GM19239 (cell line): ENCODE measurements around the gene LUC7L2.
"Not testable (repeated sequence)": the region's sequence is repeated elsewhere in the genome, so short reads cannot be mapped to it uniquely, and the experiment has no call there.

Experiments
- DNase-seq: peaks from one replicate; pipeline ENCODE4 v3.0.0; 2011; ENCODE audit warnings: low spot score; ENCODE audit not compliant: insufficient read length
- FAIRE-seq: peaks from 2 replicates; lab custom pipeline; 2011; peaks lifted over from hg19 to GRCh38; lab: Jason Lieb, UNC

LUC7L2 gene, protein sequence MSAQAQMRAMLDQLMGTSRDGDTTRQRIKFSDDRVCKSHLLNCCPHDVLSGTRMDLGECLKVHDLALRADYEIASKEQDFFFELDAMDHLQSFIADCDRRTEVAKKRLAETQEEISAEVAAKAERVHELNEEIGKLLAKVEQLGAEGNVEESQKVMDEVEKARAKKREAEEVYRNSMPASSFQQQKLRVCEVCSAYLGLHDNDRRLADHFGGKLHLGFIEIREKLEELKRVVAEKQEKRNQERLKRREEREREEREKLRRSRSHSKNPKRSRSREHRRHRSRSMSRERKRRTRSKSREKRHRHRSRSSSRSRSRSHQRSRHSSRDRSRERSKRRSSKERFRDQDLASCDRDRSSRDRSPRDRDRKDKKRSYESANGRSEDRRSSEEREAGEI

DNA sequence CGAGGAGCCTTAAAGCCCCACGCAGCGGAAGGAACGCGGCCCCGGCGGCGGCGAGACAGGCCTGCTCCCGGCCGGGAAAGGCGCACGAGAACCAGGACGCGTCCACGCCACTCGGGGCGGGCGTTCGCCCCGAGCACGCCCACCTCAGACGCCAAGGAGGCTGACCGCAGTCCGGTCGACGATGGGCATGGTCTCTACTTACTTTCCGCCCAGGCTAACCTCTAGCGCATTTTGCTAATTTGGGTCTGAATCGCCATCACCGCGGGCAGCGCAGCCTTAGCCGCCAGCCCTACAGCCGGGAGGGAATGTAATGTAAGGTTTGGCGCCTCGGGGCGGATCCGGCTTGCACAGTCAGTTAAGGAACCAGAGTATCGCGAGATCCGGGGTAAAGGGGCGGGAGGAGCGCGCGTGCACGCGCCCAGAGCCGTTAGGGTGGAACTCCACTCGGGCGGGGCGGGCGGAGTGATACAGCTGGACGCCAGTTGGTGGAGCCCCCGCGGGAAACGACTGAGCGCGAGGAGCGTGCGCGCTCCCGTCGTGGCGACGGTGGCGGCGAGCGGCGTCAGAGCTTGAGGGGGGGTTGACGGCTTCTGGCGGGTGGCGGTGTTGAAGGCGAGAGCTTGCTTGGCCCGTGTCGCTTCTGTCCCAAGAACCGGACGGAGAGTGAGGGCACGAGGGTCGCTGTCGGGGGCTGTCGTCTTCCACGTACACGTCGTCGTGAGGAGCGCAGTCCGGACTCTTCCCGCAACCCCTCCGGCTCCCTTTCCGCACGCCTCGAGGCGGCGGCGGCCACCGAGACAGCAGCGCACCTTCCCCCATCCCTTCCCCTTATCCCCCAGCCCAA is at the start of gene LUC7L2:
TSS of gene LUC7L2 (plus strand) at position 529 of the 844 bp plus-strand sequence. CDS start 368 bp downstream, outside the sequence.
- peak; percentile 94 for FAIRE-seq

DNA sequence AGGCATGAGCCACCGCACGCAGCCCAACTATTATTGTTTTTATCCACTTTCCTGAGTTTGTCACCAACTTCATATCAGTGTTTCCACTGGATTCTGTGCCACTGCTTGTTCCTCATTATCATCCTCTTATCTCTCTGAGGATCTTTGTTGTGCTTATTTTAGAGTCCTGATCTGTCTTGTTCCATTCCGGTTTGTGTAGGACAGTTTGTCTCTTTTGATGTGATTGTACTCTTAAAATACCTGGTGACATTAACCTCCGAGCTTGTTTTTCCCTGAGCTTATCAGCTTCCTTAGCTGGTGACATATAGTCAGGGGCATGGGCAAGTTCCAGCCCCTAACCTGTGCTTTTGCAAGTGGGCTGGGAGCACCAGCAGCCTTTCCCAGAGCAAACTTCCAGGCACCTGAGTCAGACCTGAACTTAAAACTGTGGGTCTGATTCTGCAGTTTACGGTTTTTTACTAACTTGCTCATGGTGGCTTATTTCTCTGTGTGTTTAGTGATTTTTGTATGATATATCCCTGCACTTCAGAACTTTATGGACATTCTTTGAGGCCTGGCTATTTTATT is 41.7 kb upstream of the LUC7L2 start:
- FAIRE-seq (no peak), DNase-seq (no peak)

More for the DNA sequence above, at the start of gene LUC7L2:
- peak; percentile 64 for DNase-seq

DNA sequence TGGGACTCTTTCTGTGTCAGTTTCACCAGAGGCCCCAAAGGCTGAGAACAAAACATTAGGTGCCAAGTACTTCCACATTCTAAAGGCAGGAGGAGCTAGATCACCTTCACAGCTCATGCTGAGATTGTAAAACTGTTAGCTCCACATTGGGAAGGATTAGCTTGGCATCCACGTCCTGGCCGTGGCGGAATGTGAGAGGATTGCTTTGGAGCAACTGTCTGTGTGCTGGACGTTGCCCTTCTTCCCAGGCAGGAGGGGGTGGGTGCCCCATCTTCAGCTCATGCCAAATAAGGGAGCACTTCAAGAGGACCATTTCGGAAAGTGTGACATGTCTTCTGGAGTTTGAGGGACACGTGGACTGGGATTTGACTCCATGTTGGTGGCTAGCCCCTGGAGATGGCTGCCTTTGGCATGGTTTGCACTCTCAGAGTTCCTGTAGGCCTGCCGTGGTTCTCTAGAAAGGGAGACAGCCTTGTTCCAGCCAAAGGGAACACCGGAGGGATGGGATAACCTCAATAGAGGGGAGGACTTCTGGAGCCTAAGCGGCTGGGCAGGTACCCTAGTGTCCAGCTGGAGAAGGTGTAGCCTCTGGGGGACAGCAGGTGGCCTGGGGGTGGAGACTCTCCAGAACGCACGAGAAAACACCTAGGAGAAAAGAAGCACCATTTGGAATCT is 38.5 kb upstream of the LUC7L2 start:
- FAIRE-seq: no peak
- DNase-seq: no peak

DNA sequence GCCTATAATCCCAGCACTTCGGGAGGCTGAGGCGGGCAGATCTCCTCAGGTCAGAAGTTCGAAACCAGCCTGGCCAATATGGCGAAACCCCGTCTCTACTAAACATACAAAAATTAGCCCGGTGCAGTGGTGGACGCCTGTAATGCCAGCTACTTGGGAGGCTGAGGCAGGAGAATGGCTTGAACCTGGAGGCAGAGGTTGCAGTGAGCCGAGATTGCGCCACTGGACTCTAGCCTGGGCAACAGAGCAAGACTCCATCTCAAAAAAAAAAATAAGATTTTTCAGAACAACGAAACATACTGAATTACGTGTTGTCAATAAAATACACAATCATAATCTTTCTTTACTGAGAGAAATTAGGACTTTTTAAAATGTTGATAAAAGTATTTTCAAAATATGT is 35.0 kb upstream of the LUC7L2 start:
- FAIRE-seq, DNase-seq: not testable (repeated sequence)

DNA sequence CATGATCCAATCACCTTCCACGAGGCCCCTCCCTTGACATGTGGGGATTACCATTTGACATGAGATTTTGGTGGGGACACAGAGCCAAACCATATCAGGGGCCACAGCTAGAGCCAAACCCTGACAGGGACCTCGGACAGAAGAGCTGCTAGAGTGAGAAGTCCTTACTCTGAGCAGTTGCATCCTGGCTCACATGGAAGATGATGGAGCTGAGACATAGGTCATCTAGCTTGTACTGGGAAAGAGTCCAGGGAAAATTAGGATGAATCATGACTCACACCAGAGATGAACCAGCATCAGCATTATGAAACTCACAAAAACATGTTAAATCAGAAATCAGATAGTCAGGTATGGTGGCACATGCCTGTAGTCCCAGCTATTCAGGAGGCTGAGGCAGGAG is 31.3 kb upstream of the LUC7L2 start:
- no peak for DNase-seq
- FAIRE-seq: no peak

DNA sequence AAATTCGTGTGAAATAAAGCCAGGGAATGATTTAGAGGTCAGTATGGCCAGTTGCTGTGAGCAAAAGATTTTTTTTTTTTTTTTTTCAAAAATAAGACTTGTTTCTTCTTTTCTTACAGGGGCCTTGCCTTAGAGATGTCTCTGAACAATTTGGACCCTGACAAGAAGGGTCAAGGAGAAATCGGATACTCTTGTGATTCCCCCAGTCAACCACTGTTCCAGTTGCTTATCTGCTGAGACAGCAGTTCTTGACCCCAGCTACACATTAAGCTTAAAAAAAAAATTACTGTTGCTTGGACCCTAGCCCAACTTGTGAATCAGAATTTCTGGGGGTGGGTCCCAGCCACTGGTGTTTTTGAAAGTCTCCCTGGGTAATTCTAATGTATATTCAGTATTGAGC is 30.6 kb upstream of the LUC7L2 start:
- no peak for DNase-seq
- no peak for FAIRE-seq

DNA sequence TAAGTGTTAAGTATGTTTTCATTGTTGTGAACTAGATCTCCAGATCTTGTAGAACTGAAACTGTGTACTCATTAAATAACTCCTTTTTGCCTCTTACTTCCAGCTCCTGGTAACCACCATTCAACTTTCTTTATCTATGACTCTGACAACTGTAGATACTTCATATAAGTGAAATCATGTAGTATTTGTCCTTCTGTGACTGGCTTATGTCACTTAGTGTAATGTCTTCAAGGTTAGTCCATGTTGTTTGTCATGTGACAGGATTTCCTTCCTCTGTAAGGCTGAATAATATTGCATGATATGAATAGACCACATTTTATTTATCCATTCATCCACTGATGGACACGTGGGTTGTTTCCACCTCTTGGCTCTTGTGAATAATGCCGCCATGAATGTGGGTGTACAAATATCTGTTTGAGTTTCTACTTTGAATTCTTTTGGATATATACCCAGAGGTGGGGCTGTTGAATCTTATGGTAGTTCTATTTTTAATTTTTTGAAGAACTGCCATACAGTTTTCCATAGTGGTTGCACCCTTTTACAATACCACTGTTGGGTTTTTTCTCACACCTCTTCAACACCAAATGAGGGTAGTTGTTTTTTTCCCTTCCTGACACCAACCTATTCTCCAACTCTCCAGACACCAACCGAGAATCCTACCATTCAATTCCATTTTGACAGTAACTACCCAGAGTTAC is 29.2 kb upstream of the LUC7L2 start:
- FAIRE-seq (no peak), DNase-seq (no peak)

DNA sequence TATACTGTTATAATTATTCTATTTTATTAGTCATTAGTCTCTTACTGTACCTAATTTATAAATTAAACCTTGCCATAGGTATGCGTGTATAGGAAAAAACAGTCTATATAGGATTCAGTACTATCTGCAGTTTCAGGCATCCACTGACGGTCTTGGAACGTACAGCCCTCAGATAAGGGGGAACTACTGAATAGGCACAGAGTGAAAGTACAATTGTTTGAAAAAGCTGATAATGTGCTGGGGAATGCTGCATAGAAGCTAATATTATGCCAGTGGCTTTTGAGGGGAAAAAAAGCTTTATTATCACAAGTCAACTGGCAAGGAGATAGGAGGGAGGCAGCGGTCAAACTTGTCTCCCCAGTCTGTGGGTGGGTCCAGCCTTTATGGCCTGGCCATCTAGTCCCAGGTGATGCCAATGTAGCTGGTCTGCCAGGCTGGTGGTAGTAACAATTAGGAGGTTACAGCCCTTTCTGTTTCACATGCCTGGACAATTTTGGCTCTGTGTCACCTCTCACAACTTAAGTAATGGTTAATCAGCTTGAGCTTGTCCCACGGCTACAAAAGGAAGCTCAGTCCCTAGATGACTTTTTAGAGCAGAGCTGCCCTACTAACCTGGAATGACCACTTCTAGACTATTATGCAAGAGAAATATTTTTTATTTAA is 26.9 kb upstream of the LUC7L2 start:
- FAIRE-seq (no peak), DNase-seq (no peak)

DNA sequence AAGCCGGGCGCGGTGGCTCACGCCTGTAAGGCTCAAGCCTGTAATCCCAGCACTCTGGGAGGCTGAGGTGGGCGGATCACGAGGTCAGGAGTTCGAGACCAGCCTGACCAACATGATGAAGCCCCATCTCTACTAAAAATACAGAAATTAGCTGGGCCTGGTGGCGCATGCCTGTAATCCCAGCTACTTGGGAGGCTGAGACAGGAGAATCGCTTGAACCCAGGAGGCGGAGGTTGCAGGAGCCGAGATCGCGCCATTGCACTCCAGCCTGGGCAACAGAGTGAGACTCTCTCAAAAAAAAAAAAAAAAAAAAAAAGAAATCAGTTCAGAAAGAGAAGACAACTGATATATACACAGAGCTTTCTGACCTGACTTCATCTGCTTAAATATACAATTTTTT is 26.3 kb upstream of the LUC7L2 start:
- not testable (repeated sequence) for DNase-seq, FAIRE-seq

DNA sequence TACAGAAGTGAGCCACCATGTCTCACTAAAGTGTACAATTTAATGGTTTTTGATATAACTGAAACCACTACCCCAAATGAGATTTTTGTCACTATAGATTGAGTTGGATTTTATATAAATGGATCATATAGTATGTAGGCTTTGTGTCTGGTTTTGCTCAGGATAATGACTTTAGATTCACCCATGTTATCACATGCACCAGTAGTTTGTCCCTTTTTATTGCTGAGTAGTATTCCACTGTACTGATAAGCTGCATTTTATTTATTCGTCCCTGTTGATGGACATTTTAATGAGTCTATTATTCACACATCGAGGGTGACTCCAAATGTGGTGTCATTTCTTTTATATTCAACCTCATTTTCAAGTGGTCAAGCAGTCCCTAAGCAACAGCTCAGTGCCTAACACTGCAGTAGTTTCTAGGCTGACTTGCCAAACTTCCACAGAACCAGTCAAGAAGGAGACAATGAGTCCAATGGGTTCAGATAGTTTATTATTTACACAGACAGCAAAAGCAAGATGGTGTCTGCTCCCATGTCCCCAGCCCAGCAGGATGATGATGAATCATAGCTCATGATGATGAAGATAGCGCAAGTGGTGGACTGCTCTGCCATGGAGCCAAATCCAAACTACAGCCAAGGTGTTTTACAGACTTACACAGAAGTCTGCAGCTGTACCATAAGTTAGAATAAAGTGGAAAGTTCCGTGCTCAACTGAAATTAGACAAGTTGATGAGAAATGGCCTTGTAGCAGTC is 25.1 kb upstream of the LUC7L2 start:
- DNase-seq: no peak
- no peak for FAIRE-seq

DNA sequence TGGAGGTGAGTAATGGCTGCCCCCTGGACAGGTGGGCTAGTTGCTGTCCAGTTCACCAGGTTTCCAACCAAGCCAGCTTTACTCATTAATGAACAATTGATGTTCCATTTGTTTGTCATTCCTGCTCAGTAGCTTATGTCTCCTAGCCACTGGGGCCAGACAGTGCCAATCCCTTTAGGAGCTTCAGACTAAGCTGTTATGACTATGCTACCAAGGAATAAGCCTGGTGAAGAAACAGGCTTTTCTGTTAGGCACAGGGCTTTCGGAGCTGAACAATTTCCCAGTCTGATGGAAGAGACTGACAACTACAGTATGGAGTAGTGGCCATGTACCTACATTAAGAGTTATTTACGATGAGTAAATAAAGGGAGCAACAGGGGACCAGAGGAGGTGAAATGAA is 20.7 kb upstream of the LUC7L2 start:
- DNase-seq: no peak
- no peak for FAIRE-seq

DNA sequence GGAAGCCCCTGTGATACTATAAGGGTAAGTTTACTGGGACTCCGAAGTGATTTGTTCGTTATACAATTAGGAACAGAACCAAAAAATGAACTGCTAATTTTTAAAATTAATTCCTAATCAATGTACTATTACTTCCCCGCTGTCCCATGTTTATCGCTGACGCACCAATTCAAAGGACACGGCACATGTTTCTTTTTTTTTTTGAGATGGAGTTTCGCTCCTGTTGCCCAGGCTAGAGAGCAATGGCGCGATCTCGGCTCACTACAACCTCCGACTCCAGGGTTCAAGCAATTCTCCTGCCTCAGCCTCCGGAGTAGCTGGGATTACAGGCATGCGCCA is 20.0 kb upstream of the LUC7L2 start:
- no peak for FAIRE-seq
- DNase-seq: no peak

DNA sequence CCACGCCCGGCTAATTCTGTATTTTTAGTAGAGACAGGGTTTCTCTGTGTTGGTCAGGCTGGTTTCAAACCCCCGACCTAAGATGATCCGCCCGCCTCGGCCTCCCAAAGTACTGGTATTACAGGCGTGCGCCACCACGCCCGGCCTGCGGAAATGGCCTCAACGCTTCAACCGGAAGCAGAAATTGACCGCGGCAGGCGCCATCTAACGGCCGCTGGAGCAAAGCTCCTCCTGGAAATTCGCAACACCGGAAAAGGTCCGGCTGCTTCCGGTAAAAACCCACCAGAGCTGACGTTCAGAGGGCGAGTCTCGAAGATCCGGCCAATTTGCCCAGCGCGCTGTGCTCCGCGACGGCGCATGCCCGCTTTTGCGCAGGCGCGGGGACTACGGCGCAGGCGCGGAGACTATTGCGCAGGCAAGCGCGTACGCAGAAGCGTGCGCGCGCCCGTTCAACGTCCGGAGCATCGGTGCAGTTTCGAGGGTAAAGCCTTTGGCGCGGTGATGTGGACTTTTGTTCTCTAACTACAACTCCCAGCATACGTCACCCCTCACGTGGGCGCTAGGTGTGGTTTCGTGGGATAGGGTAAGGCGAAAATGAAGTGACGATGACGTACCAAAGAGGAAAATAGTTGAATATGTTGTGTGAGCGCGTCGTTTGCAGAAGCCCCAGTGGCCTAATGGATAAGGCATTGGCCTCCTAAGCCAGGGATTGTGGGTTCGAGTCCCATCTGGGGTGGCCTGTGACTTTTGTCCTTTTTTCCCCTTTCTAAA is 19.5 kb upstream of the LUC7L2 start:
- DNase-seq (peak; percentile 80), FAIRE-seq (peak; percentile 100)

DNA sequence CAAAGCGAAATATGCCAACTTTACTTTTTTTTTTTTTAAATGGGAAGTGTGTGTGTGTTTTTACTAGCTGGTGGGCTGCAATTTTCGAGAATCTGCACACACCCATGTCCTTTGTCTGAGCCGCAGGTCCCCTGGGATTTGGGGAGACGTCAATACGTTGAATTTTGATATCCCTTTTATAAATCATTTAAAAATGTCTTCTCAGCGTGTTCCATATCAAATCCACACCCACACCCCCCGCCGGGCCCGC is 19.0 kb upstream of the LUC7L2 start:
- no peak for FAIRE-seq
- DNase-seq: no peak

DNA sequence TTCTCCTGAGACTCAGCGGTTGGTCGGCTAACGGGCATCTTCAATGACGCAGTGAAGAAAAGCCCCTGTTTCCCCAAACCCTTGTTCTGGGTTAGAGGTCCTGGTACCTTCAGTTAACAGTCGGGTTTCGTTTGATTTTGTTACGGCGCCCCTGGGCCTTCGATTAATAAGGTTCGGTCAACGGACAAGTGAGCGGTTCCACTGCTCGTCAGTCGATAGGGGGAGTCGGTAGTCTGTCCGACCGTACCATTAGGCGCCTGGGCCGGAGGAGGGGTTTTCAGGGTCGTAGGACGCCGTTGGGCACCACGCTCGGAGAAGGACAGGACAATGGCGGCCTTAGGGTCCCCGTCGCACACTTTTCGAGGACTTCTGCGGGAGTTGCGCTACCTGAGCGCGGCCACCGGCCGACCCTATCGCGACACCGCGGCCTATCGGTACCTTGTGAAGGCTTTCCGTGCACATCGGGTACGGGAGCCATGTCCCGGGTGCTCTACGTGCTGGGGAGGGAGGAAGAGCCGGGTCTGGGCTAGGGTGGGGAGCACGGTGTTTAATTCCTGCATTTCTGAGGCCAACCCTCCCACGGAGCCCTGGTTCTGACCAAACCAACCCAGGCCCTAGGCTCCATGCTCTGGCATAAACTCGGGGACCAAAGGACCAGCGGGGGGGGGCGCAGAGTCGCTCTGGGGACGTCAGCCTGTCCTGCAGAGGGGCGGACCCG is 18.5 kb upstream of the LUC7L2 start, which contains the start of gene FMC1:
TSS of gene FMC1 (plus strand) at position 280 of the 718 bp plus-strand sequence. CDS start at position 328, 48 bp downstream.
- no peak for FAIRE-seq
- peak; percentile 43 for DNase-seq

DNA sequence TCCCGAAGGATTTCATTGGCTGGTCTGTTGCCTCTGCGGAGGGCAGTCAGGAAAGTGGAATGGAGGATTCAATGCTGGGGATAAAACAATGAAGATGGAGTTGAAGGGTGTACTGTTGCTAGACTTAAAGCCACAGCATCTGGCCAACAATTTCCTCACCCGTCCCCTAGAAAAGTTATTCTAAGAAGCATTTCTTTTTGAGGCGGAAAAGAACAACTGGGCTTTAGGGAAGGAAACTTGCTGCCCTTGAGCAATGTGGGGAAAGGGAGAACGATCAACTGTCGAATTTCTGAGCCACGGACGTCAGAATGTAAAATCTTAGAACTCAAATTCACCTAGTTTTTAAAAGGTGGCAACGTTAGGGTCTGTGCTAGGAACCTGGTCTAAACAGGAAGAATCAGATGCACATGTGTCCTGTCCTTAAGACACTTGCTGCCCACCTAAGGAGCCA is 17.9 kb upstream of the LUC7L2 start:
- DNase-seq: no peak
- FAIRE-seq: peak; percentile 87

DNA sequence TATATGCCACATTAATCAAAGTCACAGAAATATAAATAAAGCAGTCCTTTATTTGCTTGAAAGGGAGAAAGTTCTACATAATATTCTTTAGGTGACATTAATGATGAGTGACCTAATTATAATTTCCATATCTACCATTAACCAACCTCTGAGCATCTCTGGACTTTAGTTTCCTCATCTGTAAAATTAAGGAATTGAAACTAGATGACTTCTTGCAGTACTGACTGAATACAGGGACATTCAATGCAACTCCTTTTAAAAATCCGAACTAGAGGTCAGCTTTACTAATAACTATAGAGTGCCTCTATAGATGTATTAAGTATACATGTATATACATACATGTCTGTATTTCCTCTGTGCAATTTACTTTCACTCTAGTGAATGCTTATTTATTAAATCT is 14.7 kb upstream of the LUC7L2 start:
- DNase-seq: no peak
- FAIRE-seq: no peak
